Keratinocyte (primary cell): ENCODE results near the gene DUSP16. TPM values are rescaled to one million over a fixed set of nuclear protein-coding genes. Genes with fewer than 3 reads are reported as not detected.

Experiments
- DNase-seq: peaks from one replicate; pipeline ENCODE4 v3.0.0-alpha.2; 2011; ENCODE audit warnings: low read depth, missing footprints, low spot score
- FAIRE-seq: peaks from 2 replicates; lab custom pipeline; 2011; peaks lifted over from hg19 to GRCh38; lab: Jason Lieb, UNC
- H2AFZ ChIP-seq: 2 replicates; pipeline ENCODE4 v1.6.0; 2012; ENCODE audit warnings: low read length, control low read depth, inconsistent platforms; ENCODE audit not compliant: control insufficient read depth
- H3K27ac ChIP-seq: 2 replicates; pipeline ENCODE4 v1.5.1; 2011; ENCODE audit warnings: low read length; ENCODE audit not compliant: control insufficient read depth, insufficient read depth
- H3K27me3 ChIP-seq: 3 replicates; pipeline ENCODE4 v1.6.0; 2011; ENCODE audit warnings: low read length; ENCODE audit not compliant: control insufficient read depth, insufficient read depth; ENCODE audit errors: extremely low read depth
- H3K36me3 ChIP-seq, 2 experiments: 2 replicates in 1 of 2; 3 replicates in 1 of 2; pipeline ENCODE4 v1.5.1; 2011; ENCODE audit warnings: low read length in 2 of 2, mild to moderate bottlenecking in 1 of 2; ENCODE audit not compliant: control insufficient read depth in 2 of 2, insufficient read depth in 2 of 2; ENCODE audit errors: extremely low read depth in 1 of 2
- H3K4me1 ChIP-seq: 3 replicates; pipeline ENCODE4 v1.5.1; 2011; ENCODE audit warnings: low read length; ENCODE audit not compliant: control insufficient read depth, insufficient read depth; ENCODE audit errors: extremely low read depth
- H3K4me2 ChIP-seq: 3 replicates; pipeline ENCODE4 v1.6.0; 2011; ENCODE audit warnings: low read depth, low read length; ENCODE audit not compliant: control insufficient read depth, insufficient read depth; ENCODE audit errors: extremely low read depth
- H3K4me3 ChIP-seq, 3 experiments: fragments of 200-600 bp in 1 of 3; sonication (generic) in 1 of 3; 2 replicates in 2 of 3; 3 replicates in 1 of 3; pipeline ENCODE4 v1.5.1; 2011 to 2016; ENCODE audit warnings: low read length in 3 of 3, mild to moderate bottlenecking in 3 of 3, control low read depth in 2 of 3, inconsistent platforms in 1 of 3, low read depth in 1 of 3, mixed read lengths in 1 of 3, mixed run types in 1 of 3, moderate library complexity in 1 of 3; ENCODE audit not compliant: control insufficient read depth in 2 of 3, insufficient read depth in 2 of 3; ENCODE audit errors: extremely low read depth in 1 of 3
- H3K79me2 ChIP-seq: 2 replicates; pipeline ENCODE4 v1.6.0; 2012; ENCODE audit warnings: low read length; ENCODE audit not compliant: control insufficient read depth, insufficient read depth
- H3K9ac ChIP-seq: 3 replicates; pipeline ENCODE4 v1.6.0; 2011; ENCODE audit warnings: low read length; ENCODE audit not compliant: control insufficient read depth, insufficient read depth; ENCODE audit errors: extremely low read depth
- H3K9me1 ChIP-seq: 3 replicates; pipeline ENCODE4 v1.6.0; 2011; ENCODE audit warnings: low read length; ENCODE audit not compliant: control insufficient read depth, insufficient read depth; ENCODE audit errors: extremely low read depth
- H3K9me3 ChIP-seq: 2 replicates; pipeline ENCODE4 v1.5.1; 2012; ENCODE audit warnings: low read depth, low read length; ENCODE audit not compliant: control insufficient read depth
- H4K20me1 ChIP-seq: 3 replicates; pipeline ENCODE4 v1.6.0; 2011; ENCODE audit warnings: low read length; ENCODE audit not compliant: control insufficient read depth, insufficient read depth; ENCODE audit errors: extremely low read depth
- EZH2 ChIP-seq: IDR thresholded peaks from one replicate; pipeline ENCODE4 v1.6.1; 2012; ENCODE audit warnings: inconsistent platforms, mild to moderate bottlenecking, low read length, moderate library complexity
- dilution Hi-C: fragments of 300-500 bp; cut with MboI; formaldehyde crosslinking; loops from one replicate; pipeline ENCODE4 v1.7.0; 2020; ENCODE audit warnings: low sequenced_read_pairs; ENCODE audit not compliant: extremely low pct_ligation_motif_present
- polyA plus RNA-seq, 5 experiments: library from polyadenylated mRNA; depleted of rRNA in 3 of 5; stranded (reverse) in 3 of 5; stranded (forward) in 1 of 5; unstranded in 1 of 5; fragments of >200 nt; gene quantifications; 1 replicate in 1 of 5; 2 replicates in 3 of 5; 3 replicates in 1 of 5; pipeline versions ENCODE4 v1.2.1 to v1.2.3, GENCODE V29; 2011 to 2012; ENCODE audit warnings: missing spikeins in 2 of 5, low read depth in 1 of 5, low replicate concordance in 1 of 5
- TF ChIP-seq, protein P1 (sequence below), 3 experiments: IDR thresholded peaks in 1 of 3; conservative IDR thresholded peaks in 1 of 3; optimal IDR thresholded peaks in 1 of 3; 2 replicates in 2 of 3; 3 replicates in 1 of 3; pipeline versions ENCODE3 to v1.5.1; 2011; ENCODE audit warnings: low read length in 3 of 3, mild to moderate bottlenecking in 3 of 3, moderate library complexity in 2 of 3, control low read depth in 1 of 3, inconsistent platforms in 1 of 3; ENCODE audit not compliant: insufficient read depth in 2 of 3; ENCODE audit errors: extremely low read depth in 1 of 3

DUSP16 gene
- polyA plus RNA-seq, 1 donor (not counting 4 experiments of a cell fraction or from before 2014, with no cell fraction given): 9.3 TPM

GRCh38 chr12:12511021-12511783, 51.5 kb downstream of the DUSP16 start:
- H2AFZ ChIP-seq: no peak overlapping the region
- peaks cover 1% of the 10 kb centered on the region for H3K79me2 ChIP-seq
- H3K4me2 ChIP-seq: peak overlapping the region; percentile 60
- peak overlapping the region; percentile 55 for H3K9ac ChIP-seq
- dilution Hi-C loops: no loop called here
- H3K36me3 ChIP-seq: no peaks in the 10 kb centered on the region
- DNase-seq (peak; percentile 71), FAIRE-seq (peak; percentile 89)
- TF ChIP-seq EZH2: no peak
- TF ChIP-seq, protein P1, sequence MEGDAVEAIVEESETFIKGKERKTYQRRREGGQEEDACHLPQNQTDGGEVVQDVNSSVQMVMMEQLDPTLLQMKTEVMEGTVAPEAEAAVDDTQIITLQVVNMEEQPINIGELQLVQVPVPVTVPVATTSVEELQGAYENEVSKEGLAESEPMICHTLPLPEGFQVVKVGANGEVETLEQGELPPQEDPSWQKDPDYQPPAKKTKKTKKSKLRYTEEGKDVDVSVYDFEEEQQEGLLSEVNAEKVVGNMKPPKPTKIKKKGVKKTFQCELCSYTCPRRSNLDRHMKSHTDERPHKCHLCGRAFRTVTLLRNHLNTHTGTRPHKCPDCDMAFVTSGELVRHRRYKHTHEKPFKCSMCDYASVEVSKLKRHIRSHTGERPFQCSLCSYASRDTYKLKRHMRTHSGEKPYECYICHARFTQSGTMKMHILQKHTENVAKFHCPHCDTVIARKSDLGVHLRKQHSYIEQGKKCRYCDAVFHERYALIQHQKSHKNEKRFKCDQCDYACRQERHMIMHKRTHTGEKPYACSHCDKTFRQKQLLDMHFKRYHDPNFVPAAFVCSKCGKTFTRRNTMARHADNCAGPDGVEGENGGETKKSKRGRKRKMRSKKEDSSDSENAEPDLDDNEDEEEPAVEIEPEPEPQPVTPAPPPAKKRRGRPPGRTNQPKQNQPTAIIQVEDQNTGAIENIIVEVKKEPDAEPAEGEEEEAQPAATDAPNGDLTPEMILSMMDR (optimal IDR thresholded peaks at IDR 0.05 in 1 of 3, IDR thresholded peaks at IDR 0.05 in 1 of 3, conservative IDR thresholded peaks at IDR 0.05 in 1 of 3; ENCODE audit: extremely low read depth in 1 of 3, insufficient read depth in 2 of 3, low read length in 3 of 3): no peak
- H3K4me3 ChIP-seq: no peak overlapping the region
- peak overlapping the region; percentile 96 for H3K27ac ChIP-seq
- H3K9me1 ChIP-seq: no peaks in the 10 kb centered on the region
- no peaks in the 10 kb centered on the region for H4K20me1 ChIP-seq
- no peaks in the 10 kb centered on the region for H3K27me3 ChIP-seq
- H3K4me1 ChIP-seq: peaks cover 39% of the 10 kb centered on the region
- H3K9me3 ChIP-seq: no peaks in the 10 kb centered on the region

GRCh38 chr12:12510551-12510950, 52.1 kb downstream of the DUSP16 start:
- no peaks in the 10 kb centered on the region for H3K36me3 ChIP-seq
- dilution Hi-C loops: no loop called here
- FAIRE-seq (no peak), DNase-seq (no peak)
- no peak overlapping the region for H3K4me3 ChIP-seq
- H3K4me2 ChIP-seq: peak overlapping the region; percentile 60
- no peaks in the 10 kb centered on the region for H4K20me1 ChIP-seq
- H3K9me3 ChIP-seq: no peaks in the 10 kb centered on the region
- H3K27me3 ChIP-seq: no peaks in the 10 kb centered on the region
- no peak overlapping the region for H2AFZ ChIP-seq
- peaks cover 1% of the 10 kb centered on the region for H3K79me2 ChIP-seq
- H3K4me1 ChIP-seq: peaks cover 39% of the 10 kb centered on the region
- TF ChIP-seq, protein P1 (optimal IDR thresholded peaks at IDR 0.05 in 1 of 3, IDR thresholded peaks at IDR 0.05 in 1 of 3, conservative IDR thresholded peaks at IDR 0.05 in 1 of 3; ENCODE audit: extremely low read depth in 1 of 3, insufficient read depth in 2 of 3, low read length in 3 of 3): no peak
- no peak for TF ChIP-seq EZH2
- H3K27ac ChIP-seq: peak overlapping the region; percentile 96
- H3K9ac ChIP-seq: peak overlapping the region; percentile 55
- no peaks in the 10 kb centered on the region for H3K9me1 ChIP-seq
